Ramos (cell line): ENCODE results near the gene MAP2K3.

Experiments
- in situ Hi-C: fragments of 300-500 bp; cut with MboI; formaldehyde crosslinking; loops from one replicate; pipeline ENCODE4 v1.14.3; 2022; ENCODE audit warnings: low sequenced_read_pairs; ENCODE audit not compliant: unreplicated experiment

The MAP2K3 gene

DNA sequence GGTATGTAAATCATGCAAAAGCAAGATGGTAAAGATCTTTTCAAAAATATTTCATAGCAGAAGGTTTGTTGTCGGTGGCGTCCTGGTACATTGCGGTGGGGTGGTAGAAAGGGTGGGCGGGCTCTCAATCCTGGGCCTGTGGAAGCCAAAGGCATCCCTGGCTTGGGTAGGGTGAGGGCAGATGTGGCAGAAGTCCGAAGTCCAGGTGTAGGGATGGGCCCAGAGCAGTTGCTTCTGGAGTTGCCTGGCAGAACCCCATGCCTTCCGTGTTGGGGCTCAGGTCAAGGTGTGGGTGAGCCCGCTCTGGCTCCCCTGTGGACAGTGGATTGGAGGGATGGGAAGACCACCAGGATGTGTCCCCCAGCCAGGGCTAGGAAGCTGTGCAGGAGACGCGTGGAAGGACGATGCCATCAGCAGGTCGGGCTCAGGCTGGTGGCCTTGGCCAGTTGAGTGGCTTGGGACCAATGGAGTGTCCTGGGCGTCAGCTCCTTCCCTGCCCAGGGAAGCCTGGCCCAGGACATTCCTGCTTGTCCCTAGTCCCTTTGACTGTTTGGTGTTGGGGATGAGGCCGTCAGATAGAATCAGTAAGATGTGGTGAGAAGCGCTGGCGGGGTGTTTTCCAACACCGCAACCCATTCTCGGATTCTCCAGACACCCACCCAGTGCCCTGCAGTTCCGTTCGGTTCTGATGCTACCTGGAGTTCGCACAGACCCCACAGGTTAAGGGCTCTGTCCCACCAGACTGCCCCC, 21.1 kb downstream of the MAP2K3 start:
- in situ Hi-C loops = loop anchor here (25.0 kb wide), 1 partner anchor 1182 kb away; no protein-coding TSS in a partner anchor

DNA sequence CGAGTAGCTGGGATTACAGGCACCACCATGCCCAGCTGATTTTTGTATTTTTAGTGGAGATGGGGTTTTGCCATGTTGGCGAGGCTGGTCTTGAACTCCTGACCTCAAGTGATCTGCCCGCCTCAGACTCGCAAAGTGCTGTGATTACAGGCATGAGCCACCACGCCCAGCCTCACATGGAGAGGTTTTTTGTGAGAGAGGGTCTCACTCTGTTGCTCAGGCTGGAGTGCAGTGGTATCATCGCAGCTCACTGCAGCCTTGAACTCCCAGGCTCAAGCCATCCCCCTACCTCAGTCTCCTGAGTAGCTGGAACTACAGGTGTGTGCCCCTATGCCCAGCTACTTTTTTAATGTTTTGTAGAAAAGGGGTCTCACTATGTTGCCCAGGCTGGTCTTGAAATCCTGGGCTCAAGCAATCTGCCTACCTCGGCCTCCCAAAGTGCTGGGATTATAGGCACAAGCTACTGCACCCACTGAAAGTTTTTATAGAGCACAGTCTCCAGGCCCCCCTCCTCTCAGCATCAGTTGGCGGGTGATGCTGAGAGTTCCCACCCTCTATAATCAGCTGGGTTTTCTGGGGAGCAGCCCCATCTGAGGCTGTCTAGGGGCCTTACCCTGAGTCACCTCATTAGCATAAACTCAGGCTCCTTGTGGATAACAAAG, 22.2 kb downstream of the MAP2K3 start:
- in situ Hi-C loops = loop anchor here (25.0 kb wide), 1 partner anchor 1181 kb away; no protein-coding TSS in a partner anchor

DNA sequence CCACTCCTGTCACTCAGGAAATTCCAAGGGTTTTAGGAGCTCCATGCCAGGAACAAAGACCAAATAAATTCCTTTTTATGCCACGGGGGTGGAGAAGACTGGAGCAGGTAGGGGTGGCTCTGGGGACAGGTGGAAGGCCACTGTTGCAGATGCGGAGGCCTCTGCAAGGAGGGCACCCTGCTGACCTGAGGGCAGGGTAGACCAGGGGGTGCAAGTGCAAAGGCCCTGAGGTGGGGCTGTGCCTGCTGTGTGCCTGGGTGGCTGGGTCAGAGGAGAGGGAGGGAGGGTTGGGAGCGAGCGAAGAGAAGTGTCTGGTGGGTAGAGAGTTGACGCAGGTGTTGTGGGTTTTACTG, 22.7 kb downstream of the MAP2K3 start:
- in situ Hi-C loops = loop anchor here (25.0 kb wide), 1 partner anchor 1180 kb away; no protein-coding TSS in a partner anchor

DNA sequence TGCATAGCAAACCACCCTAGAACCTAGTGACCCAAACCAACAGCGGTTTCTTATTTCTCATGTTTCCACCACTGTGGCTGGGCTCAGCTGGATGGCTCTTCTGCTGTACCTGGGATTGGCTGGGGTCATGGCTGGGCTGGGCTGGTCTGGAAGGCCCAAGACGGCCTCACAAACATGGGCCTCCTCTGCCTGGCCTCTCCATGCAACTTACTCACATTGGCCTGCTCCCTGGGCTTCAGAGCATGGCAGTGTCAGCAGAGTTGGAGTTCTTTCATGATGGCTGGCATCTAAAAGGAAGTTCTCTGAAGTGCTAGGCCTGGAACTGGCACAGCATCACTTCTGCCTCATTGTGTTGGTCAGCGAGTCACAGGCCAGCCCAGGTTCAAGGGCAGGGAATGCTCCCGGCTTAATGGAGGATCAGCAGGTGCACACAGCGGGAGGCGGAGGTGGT, 24.4 kb downstream of the MAP2K3 start:
- in situ Hi-C loops = loop anchor here (25.0 kb wide), 1 partner anchor 1178 kb away; no protein-coding TSS in a partner anchor

DNA sequence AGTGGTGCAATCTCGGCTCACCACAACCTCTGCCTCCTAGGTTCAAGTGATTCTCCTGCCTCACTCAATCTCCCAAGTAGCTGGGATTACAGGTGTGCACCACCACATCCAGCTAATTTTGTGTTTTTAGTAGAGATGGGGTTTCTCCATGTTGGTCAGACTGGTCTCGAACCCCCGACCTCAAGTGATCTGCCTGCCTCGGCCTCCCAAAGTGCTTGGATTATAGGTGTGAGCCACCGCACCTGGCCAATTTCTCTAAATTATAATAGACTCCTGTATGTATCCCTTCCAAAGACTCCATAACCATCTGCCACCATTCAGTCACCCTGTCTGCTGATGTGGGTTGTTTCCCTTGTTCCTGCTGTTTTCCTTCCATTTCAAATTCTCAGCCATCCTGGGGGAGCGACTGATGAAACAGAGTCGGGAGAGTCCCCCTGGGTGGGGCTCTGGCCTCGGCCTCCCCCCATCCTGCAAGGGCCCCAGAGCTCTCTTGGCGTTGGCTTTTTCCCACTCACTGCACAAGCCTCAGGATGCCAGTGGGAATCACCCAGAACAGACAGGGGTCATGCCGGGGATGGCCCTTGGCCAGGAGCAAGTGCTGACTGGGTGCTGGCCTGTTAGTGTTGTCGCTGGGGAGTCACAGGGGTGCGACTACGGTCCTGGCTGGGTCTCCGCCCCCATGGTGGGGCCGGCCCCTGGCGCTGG, 25.7 kb downstream of the MAP2K3 start:
- in situ Hi-C loops = loop anchor here (25.0 kb wide), 1 partner anchor 1177 kb away; no protein-coding TSS in a partner anchor

DNA sequence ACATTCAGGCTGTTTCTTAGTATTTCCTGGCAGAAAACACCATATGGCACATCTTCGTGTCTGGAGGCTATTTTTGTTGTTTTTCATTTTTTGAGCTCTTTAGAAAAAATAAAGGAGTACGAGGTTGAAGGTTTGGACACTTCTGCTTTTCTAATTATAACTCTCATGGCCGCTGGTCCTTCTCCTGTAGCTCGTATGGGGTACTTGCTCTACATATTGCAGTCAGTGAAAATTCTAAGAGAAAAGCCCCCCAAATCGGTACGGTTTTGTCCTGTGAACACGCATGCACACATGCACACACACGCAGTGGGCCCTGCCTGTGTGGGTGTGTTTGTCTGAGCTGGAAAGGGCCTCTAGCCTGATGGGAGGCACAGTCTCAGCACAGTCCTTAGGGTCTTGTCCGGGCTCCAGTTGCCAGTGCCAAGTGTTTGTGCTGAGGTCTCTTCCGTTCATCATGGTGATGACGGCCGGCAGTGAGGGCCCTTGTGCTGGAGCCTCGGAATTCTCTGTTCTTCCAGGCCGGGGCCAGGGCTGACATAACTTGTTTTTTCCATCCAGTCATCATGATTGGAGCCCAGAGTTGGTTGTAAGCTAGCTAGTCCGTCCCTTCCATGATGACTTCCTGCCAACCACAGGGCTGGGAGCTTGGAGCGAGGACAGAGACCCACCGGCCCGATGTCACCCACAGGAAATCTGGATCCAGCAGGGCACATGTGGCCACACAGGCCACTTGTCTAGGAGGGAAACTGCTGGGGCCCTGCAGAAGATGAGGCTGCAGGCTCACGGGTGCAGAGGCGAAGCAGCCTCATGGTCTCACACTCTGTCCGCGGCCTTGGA, 26.5 kb downstream of the MAP2K3 start:
- in situ Hi-C loops = loop anchor here (25.0 kb wide), 1 partner anchor 1176 kb away; no protein-coding TSS in a partner anchor

DNA sequence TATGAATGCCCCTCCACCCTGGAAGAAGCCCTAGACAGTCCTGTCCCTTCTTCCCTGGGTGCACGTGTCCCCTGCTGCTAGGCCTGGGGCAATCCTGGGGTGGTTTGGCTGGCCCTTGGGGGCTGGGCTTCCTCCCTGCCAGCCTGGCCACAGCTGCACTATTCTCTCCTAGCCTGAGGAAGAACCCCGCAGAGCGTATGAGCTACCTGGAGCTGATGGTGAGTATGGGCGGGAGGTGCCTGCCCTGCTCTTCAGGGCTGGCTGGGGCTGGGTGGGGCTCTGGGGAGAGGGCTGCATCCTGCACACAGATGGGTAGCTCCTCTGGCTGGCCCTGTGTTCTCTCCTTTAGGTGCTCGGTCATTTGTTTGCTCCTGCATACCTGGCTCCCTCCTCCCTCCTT, 28.8 kb downstream of the MAP2K3 start:
- in situ Hi-C loops = loop anchor here (25.0 kb wide), 1 partner anchor 1174 kb away; no protein-coding TSS in a partner anchor

DNA sequence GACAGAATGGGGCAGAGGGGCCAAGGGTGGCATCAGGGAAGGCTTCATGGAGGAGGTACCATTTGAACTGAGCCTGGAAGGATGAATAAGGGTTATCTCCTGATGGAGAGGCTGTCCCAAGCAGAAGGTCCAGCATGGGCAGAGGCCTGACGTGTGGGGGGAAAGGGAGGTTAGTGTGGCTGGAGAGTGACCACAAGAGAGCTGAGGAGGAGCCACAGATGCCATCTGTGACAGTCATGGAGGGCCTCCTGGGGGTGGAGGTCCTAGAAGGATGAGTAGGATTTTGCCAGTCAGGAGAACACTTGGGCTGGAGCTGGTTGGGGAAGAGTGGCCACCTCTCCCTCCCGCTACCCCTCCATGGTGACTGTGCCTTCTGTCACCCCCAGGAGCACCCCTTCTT, 29.2 kb downstream of the MAP2K3 start:
- in situ Hi-C loops = loop anchor here (25.0 kb wide), 1 partner anchor 1174 kb away; no protein-coding TSS in a partner anchor

DNA sequence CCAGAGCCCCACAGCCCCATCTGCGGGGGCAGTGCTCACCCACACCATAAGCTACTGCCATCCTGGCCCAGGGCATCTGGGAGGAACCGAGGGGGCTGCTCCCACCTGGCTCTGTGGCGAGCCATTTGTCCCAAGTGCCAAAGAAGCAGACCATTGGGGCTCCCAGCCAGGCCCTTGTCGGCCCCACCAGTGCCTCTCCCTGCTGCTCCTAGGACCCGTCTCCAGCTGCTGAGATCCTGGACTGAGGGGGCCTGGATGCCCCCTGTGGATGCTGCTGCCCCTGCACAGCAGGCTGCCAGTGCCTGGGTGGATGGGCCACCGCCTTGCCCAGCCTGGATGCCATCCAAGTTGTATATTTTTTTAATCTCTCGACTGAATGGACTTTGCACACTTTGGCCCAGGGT, 29.8 kb downstream of the MAP2K3 start:
- in situ Hi-C loops = loop anchor here (25.0 kb wide), 1 partner anchor 1173 kb away; no protein-coding TSS in a partner anchor

DNA sequence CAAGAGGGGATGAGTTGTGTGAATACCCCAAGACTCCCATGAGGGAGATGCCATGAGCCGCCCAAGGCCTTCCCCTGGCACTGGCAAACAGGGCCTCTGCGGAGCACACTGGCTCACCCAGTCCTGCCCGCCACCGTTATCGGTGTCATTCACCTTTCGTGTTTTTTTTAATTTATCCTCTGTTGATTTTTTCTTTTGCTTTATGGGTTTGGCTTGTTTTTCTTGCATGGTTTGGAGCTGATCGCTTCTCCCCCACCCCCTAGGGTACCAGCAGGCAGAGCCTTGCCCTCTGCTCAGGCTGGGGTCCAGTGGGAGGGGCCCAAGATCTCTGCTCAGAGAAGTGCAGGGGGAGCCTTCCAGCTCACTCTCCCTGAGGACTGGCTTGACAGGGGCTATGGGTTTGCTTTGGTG, 30.2 kb downstream of the MAP2K3 start:
- in situ Hi-C loops = loop anchor here (25.0 kb wide), 1 partner anchor 1173 kb away; no protein-coding TSS in a partner anchor

DNA sequence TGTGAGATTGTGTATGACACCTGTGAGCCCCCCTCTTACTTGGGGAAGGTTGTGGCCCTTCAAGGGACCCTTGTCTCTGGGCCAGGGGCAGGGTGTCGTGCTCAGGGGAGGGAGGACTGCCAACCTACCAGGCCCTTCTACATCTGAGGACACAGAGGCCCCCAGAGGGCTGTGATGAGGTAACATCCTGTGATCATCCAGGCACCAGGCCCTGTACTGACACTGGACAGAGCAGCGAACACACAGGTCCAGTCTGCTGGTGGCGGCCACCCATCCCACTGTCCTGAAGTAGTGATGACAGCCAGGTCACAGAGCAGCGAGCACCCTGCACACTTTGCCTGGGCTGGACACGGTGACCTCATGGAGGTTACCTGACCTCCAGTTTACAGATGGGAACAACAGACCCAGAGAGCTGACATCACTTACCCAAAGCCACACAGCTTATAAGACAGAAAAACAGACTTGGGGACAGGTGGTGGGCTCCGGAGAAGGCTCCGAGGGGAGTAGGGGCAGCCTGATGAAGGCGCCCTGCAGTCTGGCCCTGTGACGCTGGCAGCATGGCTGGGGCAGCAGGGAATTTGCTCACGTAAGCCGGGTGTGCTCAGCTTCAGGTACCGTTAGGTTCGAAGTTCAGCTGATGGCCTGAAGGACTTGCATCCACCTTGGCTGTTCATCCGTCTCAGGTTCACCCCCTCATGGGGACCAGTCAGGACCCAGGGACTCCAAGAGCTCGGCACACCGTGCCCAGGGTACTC, 30.9 kb downstream of the MAP2K3 start:
- in situ Hi-C loops = loop anchor here (25.0 kb wide), 1 partner anchor 1172 kb away; no protein-coding TSS in a partner anchor

DNA sequence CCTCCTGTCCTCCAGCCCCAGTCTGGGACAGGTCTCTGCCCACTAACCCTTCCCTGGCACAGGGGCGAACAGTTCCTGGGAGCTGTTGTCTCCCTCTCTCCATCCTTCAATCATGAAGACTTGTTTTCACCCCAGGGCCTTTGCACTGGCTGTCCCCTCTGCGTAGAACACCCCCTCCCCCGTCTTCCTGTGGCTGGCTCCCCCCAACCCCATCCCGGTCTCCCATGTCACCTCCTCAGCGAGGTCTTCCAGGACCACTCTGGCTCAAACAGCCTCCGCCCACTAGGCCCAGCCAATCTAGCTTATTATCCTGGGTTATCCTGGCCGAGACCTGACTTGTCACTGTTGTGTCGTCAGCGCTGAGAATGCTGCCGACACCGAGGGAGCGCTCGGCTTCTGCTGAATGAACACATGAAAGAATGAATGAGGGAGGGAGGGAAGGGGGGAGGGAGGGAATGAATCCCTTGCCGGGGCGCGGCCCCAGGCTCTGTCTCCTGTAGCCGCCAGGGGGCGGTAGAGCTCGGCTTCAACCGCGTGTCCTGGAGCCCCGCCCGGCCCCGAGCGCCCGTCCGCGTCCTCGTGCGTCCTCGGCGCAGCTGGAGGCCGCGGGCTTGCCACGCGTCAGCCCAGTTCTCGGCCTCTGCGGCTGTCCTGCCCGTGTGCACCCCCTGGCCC, 31.8 kb downstream of the MAP2K3 start:
- in situ Hi-C loops = loop anchor here (25.0 kb wide), 1 partner anchor 1171 kb away; no protein-coding TSS in a partner anchor

DNA sequence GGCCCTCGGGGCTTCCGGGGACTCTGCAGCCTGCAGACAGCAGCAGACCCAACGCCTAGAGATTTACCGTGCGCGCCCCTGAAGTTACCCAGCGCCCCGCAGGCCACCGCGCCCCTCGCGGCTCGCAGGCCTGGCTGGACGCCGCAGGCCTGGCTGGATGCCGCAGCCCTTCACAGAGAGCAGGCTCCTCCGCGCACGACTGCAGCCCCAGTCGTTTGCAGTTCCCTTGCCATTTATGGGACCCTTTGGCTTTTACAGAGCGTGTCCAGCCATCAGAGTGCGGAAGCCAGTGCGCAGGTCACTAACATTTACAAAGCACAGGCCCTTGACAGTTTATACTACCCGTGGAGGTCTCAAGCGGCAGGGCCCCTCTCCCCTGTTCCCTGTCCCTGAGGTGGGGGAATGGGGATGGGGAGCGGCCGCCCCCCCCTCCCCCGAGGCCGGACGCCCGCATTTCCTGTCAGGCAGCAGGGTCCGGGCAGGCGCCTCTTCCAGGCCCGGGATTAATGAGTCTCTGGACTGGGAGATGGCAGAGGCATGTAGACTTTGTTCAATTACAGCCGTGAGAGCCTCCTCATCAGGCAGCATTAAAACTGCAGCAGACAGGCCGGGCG, 32.5 kb downstream of the MAP2K3 start:
- in situ Hi-C loops = loop anchor here (25.0 kb wide), 1 partner anchor 1170 kb away; no protein-coding TSS in a partner anchor

DNA sequence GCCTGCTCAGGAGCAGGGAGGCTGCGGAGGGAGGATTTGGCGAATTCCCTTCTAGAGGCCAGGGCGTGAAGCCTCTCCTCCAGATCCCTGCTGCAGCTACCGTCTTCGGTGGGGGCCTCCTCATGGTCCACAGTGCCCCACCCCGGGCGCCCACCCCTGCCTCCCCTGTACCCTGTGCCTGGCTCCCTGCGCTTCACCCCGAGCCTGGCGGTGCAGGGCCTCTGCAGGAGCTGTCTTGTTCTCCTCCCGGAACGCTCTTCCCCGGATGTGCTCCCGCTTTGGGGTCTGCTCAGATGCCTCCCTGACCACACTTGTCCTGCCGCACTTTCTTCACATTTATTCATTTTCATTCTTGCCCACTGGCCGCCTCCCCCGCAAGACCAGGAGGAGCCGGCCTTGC, 33.3 kb downstream of the MAP2K3 start:
- in situ Hi-C loops = loop anchor here (25.0 kb wide), 1 partner anchor 1169 kb away; no protein-coding TSS in a partner anchor

DNA sequence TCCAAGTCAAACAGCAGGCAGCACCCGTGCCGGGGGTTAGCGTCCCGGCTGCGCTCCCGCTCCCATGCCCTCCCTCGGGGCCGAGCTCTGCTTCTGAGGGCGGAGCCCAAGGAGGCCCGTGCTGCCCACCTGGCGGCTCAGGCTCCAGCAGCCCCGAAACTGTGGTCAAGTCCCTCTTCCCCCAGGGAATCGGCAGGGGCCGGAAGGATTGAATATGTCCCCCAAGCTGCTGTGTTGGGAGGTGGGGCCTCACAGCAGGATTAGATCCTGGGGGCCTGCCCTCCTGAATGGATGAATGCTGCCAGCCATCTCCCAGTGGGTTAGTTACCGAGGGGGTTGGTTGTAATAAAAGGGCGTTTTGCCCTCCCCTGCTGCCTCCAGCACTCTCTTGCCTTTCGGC, 33.9 kb downstream of the MAP2K3 start:
- in situ Hi-C loops = loop anchor here (25.0 kb wide), 1 partner anchor 1169 kb away; no protein-coding TSS in a partner anchor

DNA sequence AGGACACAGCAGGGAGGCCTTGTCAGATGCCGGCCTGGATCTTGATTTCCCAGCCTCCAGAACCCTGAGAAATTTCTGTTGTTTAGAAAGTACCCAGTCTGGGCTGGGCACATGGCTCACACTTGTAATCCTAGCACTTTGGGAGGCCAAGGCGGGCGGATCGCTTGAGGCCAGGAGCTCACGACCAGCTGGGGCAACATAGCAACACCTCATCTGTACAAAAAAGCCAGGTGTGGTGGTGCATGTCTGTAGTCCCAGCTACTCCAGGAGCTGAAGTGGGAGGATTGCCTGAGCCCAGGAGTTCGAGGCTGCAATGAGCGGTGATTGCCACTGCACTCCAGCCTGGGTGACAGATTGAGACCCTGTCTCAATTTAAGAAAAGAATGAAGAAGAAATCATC, 34.3 kb downstream of the MAP2K3 start:
- in situ Hi-C loops = loop anchor here (25.0 kb wide), 1 partner anchor 1168 kb away; no protein-coding TSS in a partner anchor

DNA sequence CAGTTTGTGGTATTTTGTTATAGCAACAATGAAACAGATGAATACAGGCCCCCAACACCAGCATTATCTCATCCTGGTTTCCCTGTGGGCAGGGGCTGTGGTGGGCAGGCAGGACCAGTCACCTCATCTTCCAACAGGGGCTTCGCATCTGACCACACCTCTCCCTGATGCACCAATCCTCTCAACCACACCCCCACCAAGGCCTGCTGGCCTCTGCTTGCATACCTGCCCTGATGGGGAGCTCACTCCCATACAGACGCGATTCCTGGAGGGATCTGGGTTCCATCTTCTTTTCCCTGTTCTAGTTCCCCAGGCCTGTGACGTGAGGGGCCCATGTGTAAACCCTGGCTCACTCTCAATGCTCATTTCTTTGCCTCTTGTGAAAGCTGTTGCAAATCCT, 34.7 kb downstream of the MAP2K3 start:
- in situ Hi-C loops = loop anchor here (25.0 kb wide), 1 partner anchor 1168 kb away; no protein-coding TSS in a partner anchor
